GM21528 (cell line): ENCODE results near the gene DYNC2H1.
"Not testable (repeated sequence)": the region's sequence is repeated elsewhere in the genome, so short reads cannot be mapped to it uniquely, and the experiment has no call there.

Source experiments
- ATAC-seq: cut with Tn5 transposase; IDR thresholded peaks from one replicate; pipeline ENCODE4 v1.9.1; 2021; ENCODE audit warnings: mild to moderate bottlenecking, moderate library complexity; ENCODE audit not compliant: unreplicated experiment, low FRiP score

The DYNC2H1 gene

DNA sequence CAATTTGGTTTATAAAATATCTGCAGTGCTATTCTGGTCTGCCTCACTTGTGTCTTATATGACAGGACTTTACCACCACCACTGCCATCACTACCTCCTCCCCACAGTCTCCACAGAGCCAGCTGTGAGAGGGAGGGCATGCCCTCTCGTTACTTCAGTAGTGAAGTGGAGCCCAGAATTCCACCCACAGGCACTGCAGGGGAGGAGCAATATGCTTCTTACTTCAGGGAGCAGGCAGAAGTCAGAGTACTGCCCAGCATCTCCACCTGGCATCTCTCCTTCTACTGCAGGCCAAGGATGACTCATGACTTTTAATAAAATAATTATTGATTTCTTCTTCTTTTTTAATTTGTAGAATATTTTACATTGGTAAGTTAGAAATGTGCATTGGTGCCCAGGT, 255.5 kb downstream of the DYNC2H1 start:
- ATAC-seq = no peak

DNA sequence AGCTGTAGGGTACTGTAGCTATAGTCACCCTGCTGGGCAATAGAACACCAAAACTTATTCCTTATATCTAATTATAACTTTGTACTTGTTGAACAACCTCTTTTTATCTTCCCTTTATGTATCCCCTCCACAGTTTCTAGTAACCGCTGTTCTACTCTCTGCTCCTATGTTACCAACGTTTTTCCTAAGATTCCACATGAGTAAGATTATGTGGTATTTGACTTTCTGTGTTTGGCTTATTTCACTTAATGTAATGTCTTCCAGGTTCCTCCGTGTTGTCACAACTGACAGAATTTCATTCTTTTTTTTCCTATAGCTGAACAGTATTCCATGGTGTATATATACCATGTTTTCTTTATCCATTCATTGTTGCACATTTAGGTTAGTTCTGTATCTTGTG, 258.4 kb downstream of the DYNC2H1 start:
- ATAC-seq = no peak

DNA sequence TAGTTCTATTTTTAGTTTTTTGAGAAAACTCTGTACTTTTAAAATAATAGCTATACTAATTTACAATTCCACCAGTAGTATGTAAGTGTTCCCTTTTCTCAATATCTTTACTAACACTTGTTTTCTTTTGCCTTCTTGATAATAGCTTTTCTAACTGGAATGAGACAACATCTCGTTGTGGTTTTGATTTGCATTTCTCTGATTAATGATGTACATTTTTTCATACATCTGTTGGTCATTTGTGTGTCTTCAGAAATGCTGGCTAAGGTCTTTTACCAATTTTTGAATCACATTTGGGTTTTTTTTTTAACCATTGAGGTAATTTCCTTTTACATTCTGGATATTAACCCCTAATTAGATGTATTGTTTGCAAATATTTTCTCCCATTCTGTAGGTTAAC, 258.9 kb downstream of the DYNC2H1 start:
- ATAC-seq = no peak

DNA sequence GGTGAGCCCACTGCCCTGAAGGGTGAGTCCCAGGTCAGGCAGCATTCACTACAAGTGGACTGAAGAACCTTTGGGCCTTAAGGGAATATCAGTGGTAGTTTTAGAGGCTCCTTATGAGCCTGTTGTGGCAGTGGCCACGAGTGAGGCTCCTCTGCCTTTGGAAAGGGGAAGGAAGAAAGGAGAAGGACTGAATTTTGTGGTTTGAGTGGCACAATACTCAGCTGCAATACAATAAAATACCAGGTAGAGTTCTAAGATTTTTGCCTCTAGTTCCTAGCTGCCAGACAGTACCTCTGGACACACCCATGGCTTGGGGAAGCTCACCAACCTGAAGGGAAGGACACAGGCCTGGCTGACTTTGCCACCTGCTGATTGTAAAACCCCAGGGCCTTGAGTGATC, 260.9 kb downstream of the DYNC2H1 start:
- no peak for ATAC-seq

DNA sequence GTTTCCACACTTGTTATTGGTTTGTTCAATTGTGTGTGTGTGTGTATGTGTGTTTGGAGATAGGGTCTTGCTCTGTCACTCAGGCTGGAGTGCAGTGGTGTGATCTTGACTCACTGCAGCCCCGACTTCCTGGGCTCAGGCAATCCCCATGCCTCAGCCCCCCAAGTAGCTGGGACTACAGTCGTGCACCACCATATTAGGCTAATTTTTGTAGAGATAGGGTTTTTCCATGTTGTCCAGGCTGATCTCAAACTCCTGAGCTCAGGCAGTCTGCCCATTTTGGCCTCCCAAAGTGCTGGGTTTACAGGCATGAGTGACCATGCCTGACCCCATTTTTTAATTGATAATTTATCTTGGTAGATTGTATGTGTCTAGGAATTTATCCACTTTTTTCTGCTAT, 263.7 kb downstream of the DYNC2H1 start:
- no peak for ATAC-seq

DNA sequence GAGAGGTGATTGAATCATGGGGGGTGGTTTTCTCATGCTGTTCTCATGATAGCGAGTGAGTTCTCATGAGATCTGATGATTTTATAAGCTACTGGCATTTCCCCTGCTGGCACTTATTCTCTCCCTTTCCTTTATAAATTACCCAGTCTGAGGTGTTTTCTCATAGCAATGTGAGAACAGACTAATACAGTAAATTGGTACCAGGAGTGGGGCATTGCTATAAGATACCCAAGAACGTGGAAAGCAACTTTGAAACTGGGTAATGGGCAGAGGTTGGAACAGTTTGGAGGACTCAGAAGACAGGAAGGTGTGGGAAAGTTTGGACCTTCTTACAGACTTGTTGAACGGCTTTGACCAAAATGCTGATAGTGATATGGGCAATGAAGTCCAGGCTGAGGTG, 265.0 kb downstream of the DYNC2H1 start:
- not testable (repeated sequence) for ATAC-seq

DNA sequence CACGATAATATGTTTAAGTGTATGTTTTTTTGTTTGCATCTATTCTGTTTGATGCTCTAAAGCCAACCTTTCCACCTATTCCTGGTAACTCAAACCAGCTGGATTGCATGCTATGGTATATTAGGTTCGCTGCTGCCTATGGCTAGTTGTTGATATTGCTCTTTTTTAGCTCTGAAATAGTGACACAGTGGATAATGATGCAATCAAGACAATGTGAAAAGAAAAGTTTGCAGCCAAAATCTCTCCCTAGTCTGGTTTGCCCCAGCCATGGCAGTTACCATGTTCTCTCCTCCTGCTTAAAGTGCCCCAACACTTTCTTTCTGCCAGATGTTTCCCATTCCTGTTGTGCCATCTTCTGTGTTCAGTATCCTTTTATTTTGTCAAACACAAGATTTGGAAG, 269.7 kb downstream of the DYNC2H1 start:
- no peak for ATAC-seq

DNA sequence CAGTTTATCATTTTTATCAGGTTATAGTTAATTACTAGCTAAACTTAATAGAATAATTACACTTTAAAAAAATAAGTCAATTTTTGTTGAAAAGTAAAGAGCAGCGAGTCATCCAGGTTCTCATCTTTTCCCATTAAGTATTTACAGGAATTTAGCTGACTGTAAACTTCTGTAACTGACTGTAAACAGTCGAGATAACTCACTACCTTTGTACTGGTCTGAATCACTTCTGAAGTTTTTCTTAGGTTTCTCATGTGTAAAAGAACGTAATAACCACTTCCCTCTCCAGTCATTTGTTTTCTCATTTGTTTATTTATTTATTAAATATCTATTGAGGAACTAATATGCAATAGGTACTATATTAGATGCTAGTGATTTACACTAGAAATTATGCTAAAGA, 270.8 kb downstream of the DYNC2H1 start:
- no peak for ATAC-seq

DNA sequence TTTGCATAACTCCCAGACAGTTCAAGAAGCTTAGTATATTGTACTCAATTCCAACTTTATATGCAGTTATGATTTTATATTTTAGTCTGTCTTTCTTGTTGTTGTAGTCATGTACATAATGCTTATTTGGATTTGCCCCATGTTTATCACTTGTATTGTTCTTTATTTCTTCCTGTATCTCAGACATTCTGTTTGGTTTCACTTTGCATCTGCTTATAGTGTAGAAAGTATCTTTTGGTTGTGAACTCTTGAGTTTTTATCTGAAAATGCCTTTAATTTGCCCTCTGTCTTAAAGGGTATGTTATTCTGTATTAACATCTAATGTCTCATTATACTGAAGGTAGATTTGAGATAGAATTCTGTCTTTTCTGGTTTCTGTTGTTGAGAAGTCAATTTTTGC, 275.4 kb downstream of the DYNC2H1 start:
- ATAC-seq = no peak

DNA sequence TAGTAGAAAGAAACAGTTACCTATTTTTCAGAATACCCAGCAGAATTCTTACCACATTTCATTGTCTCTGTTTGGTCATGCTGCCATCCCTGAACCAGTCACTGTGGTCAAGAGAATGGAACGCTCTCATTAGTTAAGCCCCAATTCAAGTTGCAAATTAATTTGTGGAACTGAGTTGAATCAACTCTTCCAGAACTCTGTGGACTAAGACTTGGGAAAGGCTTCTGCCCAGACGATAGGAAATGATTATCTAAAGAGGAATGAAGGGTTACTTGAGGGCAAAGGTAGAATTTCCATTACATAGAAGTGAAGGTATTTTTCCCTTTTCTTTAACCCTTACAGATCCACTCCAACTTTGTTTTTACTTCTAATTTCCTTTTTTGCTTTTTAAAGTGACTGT, 286.4 kb downstream of the DYNC2H1 start:
- no peak for ATAC-seq

DNA sequence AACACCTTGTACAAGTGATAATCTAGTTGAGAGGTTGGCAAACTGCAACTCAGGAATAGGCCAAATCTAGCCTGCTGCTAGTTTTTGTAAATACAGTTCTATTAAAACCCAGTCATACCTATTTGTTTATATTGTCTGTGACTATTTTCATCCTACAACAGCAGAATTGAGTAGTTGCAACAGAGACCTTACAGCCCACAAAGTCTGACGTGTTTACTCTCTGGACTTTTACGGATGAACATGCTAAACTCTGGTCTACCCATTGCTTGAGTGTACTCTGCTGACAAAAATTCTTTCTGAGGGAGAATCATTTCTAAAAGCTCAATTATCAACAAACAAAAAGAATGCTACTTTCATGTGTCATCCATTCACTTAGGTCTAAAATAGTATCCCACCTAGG, 287.0 kb downstream of the DYNC2H1 start:
- ATAC-seq = no peak

DNA sequence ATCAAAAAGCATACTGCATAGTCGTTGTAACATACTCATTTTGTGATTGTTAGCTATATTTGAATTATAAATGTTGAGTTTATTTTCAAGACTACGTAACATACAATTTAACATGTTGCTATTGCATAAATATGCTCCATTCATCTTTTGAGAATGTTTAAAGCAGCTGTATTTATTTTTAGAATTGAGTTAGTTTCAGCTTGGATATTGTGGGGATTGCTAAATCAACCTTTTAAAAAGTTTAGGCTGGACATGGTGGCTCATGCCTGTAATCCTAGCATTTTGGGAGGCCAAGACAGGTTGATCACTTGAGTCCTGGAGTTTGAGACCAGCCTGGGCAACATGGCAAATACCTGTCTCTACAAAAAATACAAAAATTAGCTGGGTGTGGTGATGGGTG, 288.1 kb downstream of the DYNC2H1 start:
- no peak for ATAC-seq

DNA sequence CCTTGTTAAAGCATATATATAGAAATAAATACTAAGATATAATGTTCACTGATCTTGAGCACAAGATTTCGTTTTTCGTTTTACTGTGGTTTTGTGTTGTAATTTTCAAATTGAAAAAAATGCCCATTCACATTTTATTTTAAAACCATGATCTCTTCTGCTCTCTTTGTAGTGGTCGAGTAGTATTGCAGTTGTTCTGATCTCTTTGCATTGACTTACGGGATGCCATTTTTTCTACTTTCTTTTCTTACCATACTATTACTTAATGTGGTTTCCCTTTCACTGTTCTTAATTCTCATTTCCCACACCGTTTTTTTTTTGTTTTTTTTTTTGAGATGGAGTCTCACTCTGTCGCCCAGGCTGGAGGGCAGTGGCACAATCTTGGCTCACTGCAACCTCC, 289.6 kb downstream of the DYNC2H1 start:
- no peak for ATAC-seq

DNA sequence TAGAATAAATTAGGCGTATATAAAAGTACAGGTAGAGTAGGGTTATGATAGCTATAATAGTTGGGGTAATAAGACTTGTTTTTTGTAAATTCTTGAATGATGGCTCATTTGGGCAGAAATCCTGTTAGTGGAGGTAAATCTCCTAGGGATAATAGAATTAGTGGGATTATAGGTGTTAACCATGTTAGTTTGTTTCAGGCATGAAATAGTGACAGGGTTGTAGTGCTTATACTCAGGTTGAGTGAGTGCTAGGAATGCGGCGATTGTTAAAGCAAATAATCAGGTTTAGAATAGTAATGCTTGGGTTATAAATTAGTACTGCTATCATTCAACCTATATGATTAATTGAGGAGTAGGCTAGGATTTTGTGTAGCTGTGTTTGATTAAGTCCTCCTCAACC, 297.1 kb downstream of the DYNC2H1 start:
- ATAC-seq = no peak

DNA sequence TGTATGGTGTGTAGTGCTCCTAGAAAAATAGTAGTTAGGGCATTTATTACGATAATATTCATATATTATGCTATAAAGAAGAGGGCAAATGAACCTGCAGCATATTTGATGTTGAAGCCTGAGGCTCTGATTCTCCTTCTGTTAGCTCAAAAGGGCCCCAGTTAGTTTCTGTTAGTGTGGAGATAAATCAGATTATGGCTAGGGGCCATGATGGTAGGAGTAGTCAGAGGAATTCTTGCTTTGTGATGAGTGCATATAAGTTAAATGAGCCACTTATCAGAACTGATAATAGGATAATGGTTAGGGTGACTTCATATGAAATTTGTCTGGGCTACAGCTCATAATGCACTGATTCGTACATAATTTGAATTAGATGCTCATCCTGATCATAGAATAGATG, 298.4 kb downstream of the DYNC2H1 start:
- no peak for ATAC-seq

DNA sequence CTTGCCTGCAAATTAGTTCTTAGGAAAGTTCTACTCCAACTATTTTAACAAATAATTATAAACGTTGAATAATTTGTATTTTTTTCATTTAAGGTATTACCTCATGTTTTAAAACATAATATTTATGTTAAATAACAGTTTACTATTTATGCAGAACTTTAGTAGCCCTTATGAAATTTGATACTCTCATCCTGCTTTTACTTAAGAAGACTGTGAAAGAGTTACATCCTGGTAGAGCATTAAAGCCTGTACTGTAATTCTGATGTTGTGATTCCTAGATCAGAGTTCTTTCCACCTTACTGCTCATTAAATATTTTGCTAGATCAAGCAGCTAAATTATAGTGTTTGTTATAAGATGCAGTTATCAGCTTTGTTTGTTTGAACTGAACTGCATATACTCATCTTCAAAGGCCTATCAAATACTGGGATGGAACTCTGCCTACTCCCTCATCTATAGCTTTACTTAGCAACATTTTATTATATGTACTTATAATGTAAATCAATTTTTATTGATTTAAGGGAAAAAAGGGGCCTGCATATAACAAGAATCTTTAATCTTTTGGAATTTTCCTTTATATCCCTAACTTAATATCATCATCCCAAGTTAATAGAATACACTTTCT, 304.2 kb downstream of the DYNC2H1 start:
- no peak for ATAC-seq

DNA sequence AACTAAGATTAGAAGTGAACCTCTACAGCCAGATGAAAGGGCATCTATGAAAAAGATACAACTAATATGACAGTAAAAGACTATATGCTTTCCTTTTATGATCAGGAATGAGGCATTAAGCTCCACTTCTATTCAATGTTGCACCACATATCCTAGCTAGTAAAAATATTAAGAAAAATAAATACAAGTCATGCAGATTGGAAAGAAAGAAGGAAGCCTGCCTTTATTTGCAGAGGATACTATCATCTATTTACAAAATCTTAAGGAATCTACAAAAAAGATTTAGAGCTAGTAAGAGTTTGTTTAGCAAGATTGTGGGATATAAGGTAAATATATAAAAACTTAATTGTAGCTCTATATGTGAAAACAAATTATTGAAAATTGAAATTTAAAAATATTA, 308.8 kb downstream of the DYNC2H1 start:
- no peak for ATAC-seq

DNA sequence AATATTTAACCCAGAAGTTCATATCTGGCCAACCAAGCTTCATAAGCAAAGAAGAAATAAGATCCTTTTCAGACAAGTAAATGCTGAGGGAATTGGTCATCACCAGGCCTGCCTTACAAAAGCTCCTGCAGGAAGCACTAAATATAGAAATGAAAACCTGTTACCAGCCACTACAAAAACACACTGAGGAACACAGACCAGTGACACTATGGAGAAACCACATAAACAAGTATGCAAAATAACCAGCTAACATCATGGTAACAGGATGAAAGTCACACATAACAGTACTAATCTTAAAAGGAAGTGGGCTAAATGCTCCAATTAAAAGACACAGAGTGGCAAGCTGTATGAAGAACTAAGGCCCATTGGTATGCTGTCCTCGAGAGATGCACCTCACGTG, 311.4 kb downstream of the DYNC2H1 start:
- ATAC-seq = no peak

DNA sequence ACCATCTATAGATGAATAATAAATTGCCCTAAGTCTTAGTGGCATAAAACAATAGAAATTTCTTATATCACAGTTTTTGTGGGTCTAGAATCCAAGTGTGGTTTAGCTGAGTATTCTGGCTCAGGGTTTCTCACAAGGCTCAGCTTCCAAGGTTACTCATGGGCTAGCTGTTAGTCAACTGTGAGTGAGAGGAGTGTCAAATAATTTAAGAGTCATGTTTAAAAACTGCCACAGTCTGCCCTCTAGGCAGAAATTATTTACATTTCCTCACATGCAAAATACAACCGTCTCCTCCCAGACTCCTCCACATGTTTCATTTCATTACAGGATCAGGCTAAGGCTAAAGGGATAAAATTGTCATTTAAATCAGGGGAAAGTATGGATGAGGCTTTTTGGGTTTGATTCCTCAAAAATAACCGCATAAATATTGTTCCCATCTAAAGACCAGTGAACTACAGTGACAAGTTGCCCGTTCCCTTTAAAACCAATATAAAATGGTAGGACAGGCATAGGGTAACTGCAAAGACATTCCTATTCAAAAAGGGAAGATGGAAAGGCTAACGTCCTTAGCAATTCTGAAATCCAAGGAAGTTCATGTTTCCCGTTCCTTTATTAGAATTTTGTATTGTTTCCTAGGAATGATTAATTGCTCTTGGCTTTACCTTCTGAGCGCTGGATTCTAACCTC, 324.3 kb downstream of the DYNC2H1 start:
- no peak for ATAC-seq

DNA sequence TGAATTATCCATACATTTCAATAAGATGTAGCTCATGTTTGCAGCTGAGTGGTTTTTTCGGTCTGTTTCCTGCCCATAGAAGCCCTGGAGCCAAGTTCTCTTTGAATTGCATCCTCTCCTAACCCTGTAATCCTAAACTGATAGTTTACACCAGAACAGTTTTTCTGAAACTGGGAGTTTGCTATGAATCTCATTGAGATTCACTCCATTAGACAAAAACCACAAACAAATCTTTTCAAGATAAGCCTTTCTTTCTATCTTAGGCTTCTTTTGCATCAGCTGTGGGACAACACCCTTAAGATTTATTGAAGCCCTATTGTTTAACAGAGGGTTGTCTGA, 324.8 kb downstream of the DYNC2H1 start:
- ATAC-seq = no peak

DNA sequence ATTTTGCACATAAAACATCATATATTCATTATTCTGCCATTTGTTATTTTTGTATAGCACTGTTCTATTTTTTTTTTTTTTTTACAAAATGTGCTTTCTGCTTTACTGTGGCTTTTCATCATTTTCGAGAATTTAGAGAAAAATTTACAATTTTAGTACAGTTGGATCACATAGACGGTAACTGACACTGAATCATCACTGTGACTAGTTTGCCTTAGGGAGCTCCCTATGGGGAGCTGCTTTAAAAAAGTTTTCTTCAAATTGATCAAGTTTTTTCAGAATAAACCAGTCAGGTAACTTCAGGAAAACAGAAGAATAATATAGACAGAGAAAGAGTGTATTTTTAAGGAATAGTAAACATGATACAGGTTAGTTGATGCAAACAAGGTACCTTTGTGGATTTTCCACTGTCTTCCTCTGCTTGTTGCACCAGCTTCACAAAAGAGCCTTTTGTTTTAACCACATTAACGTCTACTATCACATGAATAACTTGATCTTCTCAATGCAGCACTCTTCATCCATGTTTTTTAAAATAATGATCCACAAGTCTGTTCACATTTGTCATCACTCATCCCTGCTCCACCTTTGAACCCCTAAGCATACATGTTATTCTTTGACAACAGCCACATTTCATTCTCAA, 327.0 kb downstream of the DYNC2H1 start:
- ATAC-seq = no peak

DNA sequence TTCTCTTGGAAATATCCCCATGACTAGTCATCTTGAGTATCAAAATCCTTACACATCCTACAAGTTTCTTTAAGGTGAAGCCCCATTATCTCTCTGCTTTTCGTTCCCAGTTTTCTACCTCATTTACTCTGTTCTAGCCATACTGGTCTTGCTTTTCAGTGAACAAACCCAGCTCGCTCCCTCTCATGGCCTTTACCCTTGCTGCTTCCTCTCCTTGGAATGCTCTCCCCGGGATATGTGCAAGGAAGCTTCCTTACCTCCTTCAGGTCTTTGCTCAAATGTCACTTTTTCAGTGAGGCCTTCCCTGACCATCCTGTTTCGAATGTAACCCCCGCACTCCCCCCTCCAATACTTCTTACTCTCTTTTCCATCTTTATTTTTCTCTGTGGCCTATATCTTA, 331.8 kb downstream of the DYNC2H1 start:
- no peak for ATAC-seq
